ENCODE measurements around the gene HAL.

HAL gene

GRCh38 chr12:96029826-96030225, 33.7 kb upstream of the HAL start:
- TF ChIP-seq, protein P1, sequence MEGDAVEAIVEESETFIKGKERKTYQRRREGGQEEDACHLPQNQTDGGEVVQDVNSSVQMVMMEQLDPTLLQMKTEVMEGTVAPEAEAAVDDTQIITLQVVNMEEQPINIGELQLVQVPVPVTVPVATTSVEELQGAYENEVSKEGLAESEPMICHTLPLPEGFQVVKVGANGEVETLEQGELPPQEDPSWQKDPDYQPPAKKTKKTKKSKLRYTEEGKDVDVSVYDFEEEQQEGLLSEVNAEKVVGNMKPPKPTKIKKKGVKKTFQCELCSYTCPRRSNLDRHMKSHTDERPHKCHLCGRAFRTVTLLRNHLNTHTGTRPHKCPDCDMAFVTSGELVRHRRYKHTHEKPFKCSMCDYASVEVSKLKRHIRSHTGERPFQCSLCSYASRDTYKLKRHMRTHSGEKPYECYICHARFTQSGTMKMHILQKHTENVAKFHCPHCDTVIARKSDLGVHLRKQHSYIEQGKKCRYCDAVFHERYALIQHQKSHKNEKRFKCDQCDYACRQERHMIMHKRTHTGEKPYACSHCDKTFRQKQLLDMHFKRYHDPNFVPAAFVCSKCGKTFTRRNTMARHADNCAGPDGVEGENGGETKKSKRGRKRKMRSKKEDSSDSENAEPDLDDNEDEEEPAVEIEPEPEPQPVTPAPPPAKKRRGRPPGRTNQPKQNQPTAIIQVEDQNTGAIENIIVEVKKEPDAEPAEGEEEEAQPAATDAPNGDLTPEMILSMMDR (IDR thresholded peaks at IDR 0.05; ENCODE audit: extremely low read depth, insufficient read depth, missing control alignments), result no peak
- in situ Hi-C loops (cut with MboI; ENCODE audit: low pct_unique_long_range_greater_than_20kb, low sequenced_read_pairs, unreplicated experiment), result no loop called here
- DNase-seq (ENCODE audit: low spot score), result no peak

GRCh38 chr12:96028538-96028937, 32.4 kb upstream of the HAL start:
- TF ChIP-seq, protein P1 (IDR thresholded peaks at IDR 0.05; ENCODE audit: extremely low read depth, insufficient read depth, missing control alignments), result no peak
- in situ Hi-C loops (cut with MboI; ENCODE audit: low pct_unique_long_range_greater_than_20kb, low sequenced_read_pairs, unreplicated experiment), result no loop called here
- DNase-seq (ENCODE audit: low spot score), result no peak

DNA sequence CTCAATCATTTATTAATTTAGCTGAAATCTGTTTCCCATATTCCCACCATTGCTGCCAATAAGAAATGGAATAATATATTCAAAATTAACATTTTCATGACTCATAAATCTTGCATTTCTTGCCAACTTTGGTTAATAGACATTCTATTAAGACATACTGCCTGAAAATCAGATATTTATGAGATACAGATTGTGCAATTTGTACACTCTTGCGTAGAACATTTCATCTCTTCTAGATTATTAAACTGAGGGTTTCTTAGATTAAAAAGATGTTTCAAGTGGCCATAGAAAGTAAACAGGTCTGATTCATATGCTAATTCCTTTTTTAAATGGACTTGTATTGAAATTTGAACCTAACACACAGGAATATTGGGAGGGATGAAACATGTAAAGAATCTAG, 30.2 kb upstream of the HAL start:
- in situ Hi-C loops (cut with MboI; ENCODE audit: low pct_unique_long_range_greater_than_20kb, low sequenced_read_pairs, unreplicated experiment), result no loop called here
- TF ChIP-seq, protein P1 (IDR thresholded peaks at IDR 0.05; ENCODE audit: extremely low read depth, insufficient read depth, missing control alignments), result no peak
- DNase-seq (ENCODE audit: low spot score), result no peak

- in situ Hi-C loops (cut with MboI; ENCODE audit: low pct_unique_long_range_greater_than_20kb, low sequenced_read_pairs, unreplicated experiment), result no loop called here
- TF ChIP-seq, protein P1 (IDR thresholded peaks at IDR 0.05; ENCODE audit: extremely low read depth, insufficient read depth, missing control alignments), result no peak
- DNase-seq (ENCODE audit: low spot score), result no peak
These were observed 29.4 kb upstream of the HAL start for GRCh38 chr12:96025518-96025917.

GRCh38 chr12:96020314-96021003, 24.3 kb upstream of the HAL start:
- in situ Hi-C loops (cut with MboI; ENCODE audit: low pct_unique_long_range_greater_than_20kb, low sequenced_read_pairs, unreplicated experiment), result no loop called here
- TF ChIP-seq, protein P1 (IDR thresholded peaks at IDR 0.05; ENCODE audit: extremely low read depth, insufficient read depth, missing control alignments), result no peak
- no peak for DNase-seq (ENCODE audit: low spot score)

DNA sequence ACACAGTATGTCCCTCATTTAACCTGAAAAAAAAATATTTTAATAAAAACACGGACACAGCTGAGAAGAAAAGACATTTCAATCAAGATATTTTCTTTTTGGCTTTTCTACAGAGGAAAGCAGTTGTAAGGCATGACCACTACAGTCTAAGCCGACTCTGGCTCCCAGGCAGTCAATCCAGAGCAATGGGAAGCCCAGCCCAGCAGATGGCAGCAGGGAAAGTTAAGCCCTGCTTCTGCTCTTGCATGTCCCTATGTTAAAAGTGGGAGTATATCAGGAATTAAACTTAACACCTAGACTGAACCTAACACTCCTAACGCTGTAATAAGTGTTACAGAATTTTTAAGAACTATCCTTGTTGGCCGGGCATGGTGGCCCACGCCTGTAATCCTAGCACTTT, 19.5 kb upstream of the HAL start:
- TF ChIP-seq, protein P1 (IDR thresholded peaks at IDR 0.05; ENCODE audit: extremely low read depth, insufficient read depth, missing control alignments), result no peak
- no peak for DNase-seq (ENCODE audit: low spot score)

More for the DNA sequence above, 19.5 kb upstream of the HAL start:
- in situ Hi-C loops (cut with MboI; ENCODE audit: low pct_unique_long_range_greater_than_20kb, low sequenced_read_pairs, unreplicated experiment), result no loop called here

Measured in GM13977 (cell line).